Measurements from ENCODE around the gene ARHGAP18.

GRCh38 chr6:129692467-129692866 is 17.5 kb downstream of the ARHGAP18 start:
- TF ChIP-seq ZNF274 (IDR thresholded peaks at IDR 0.05; ENCODE audit: low read depth, low read length) (no peak), YY1 (IDR thresholded peaks at IDR 0.05; ENCODE audit: insufficient read depth, insufficient read length) (no peak), SUZ12 (IDR thresholded peaks at IDR 0.05; ENCODE audit: extremely low read depth, insufficient read depth, insufficient read length) (no peak)
